GM12873 (cell line): ENCODE data around the gene HAUS1.

Experiments used
- CTCF ChIP-seq: IDR thresholded peaks from 2 replicates; pipeline ENCODE4 v1.5.1; 2012; ENCODE audit warnings: low read depth, mild to moderate bottlenecking, moderate library complexity, low read length, control low read depth; ENCODE audit not compliant: insufficient read depth; ENCODE audit errors: missing control alignments

The HAUS1 gene

GRCh38 chr18:46152808-46153617 is 48.8 kb downstream of the HAUS1 start:
- no peak for TF ChIP-seq CTCF

- TF ChIP-seq CTCF, result no peak
Measured at GRCh38 chr18:46155641-46156051, 51.5 kb downstream of the HAUS1 start.

GRCh38 chr18:46156124-46156745 is 52.0 kb downstream of the HAUS1 start:
- TF ChIP-seq CTCF, result no peak

- TF ChIP-seq CTCF, result no peak
Measured at GRCh38 chr18:46156843-46157242, 52.7 kb downstream of the HAUS1 start.

GRCh38 chr18:46158499-46158898 is 54.3 kb downstream of the HAUS1 start:
- no peak for TF ChIP-seq CTCF

- no peak for TF ChIP-seq CTCF
Measured at GRCh38 chr18:46160050-46160798, 56.0 kb downstream of the HAUS1 start.

GRCh38 chr18:46161703-46162396 is 57.7 kb downstream of the HAUS1 start:
- no peak for TF ChIP-seq CTCF
